Upper lobe of left lung (tissue), 4 donors: ENCODE data around the gene OR4D9.

Source experiments
- POLR2A ChIP-seq, 4 donors: fragments of 450-650 bp; IDR thresholded peaks; one replicate each; pipeline ENCODE4 v1.5.1; 2016 to 2017; ENCODE audit warnings: antibody characterized with exemption in 4 of 4, mild to moderate bottlenecking in 2 of 4
- POLR2AphosphoS5 ChIP-seq, 2 donors: sonication (generic); formaldehyde crosslinking; IDR thresholded peaks; one replicate each; pipeline ENCODE4 v1.5.1; 2017; ENCODE audit warnings: antibody characterized with exemption in 2 of 2
- TF ChIP-seq, protein P1 (sequence below), 6 experiments: fragments of 450-650 bp in 4 of 6; fragments of 200-600 bp in 2 of 6; sonication (generic) in 2 of 6; IDR thresholded peaks; one replicate each; pipeline ENCODE4 v1.5.1; 2016 to 2019; ENCODE audit warnings: antibody characterized with exemption in 6 of 6

DNA sequence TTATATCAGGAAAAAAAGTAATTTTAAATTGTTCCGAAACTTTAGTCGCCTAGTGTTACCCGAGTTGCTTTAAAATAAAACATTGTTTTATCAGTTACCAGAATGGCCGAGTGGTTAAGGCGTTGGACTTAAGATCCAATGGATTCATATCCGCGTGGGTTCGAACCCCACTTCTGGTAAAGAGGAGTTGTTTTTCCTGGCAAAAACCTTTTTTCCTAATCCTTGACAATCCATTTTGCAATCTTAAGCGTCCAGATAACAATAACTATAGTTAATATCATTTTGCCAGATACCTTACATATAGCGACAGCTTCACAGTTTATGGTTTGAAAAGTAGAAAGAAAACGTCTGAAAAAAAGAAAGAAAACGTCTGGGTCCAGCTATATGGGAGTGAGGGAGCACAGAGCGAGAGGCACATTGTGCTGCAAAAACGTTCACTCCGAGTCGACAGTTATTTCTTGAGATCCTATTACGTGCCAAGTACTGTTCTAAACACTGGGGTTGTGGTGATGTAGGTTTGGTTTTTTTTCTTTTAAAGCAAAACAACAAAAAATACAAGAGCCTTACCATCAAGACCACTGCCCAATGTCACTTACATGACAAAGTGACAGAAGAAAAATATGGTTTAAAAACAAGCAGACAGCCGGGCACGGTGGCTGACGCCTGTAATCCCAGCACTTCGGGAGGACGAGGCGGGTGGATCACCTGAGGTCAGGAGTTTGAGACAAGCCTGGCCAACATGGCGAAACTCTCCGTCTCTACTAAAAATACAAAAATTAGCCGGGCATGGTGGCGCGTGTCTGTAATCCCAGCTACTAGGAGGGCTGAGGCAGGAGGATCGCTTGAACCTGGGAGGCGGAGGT lies 40.6 kb downstream of the OR4D9 start:
- TF ChIP-seq, protein P1, sequence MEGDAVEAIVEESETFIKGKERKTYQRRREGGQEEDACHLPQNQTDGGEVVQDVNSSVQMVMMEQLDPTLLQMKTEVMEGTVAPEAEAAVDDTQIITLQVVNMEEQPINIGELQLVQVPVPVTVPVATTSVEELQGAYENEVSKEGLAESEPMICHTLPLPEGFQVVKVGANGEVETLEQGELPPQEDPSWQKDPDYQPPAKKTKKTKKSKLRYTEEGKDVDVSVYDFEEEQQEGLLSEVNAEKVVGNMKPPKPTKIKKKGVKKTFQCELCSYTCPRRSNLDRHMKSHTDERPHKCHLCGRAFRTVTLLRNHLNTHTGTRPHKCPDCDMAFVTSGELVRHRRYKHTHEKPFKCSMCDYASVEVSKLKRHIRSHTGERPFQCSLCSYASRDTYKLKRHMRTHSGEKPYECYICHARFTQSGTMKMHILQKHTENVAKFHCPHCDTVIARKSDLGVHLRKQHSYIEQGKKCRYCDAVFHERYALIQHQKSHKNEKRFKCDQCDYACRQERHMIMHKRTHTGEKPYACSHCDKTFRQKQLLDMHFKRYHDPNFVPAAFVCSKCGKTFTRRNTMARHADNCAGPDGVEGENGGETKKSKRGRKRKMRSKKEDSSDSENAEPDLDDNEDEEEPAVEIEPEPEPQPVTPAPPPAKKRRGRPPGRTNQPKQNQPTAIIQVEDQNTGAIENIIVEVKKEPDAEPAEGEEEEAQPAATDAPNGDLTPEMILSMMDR (IDR thresholded peaks at IDR 0.05) = no peak
- TF ChIP-seq POLR2A (IDR thresholded peaks at IDR 0.05) = no peak
- TF ChIP-seq POLR2AphosphoS5 (IDR thresholded peaks at IDR 0.05) = no peak
